Body of pancreas (tissue), 4 donors: Measurements from ENCODE around the gene NBPF1.
"Not testable (repeated sequence)": the region's sequence is repeated elsewhere in the genome, so short reads cannot be mapped to it uniquely, and the experiment has no call there.

Source experiments
- CTCF ChIP-seq, 7 experiments: fragments of 450-650 bp in 4 of 7; fragments of 200-600 bp in 3 of 7; sonication (generic) in 3 of 7; IDR thresholded peaks; one replicate each; pipeline ENCODE4 v1.5.1; 2016 to 2019; ENCODE audit warnings: antibody characterized with exemption in 7 of 7
- POLR2A ChIP-seq, 3 donors: fragments of 450-650 bp; IDR thresholded peaks; one replicate each; pipeline ENCODE4 v1.6.1; 2016; ENCODE audit warnings: antibody characterized with exemption in 3 of 3, mild to moderate bottlenecking in 2 of 3

- not testable (repeated sequence) for TF ChIP-seq POLR2A, CTCF (IDR thresholded peaks at IDR 0.05)
Observed at GRCh38 chr1:16656981-16657683, 43.8 kb upstream of the NBPF1 start.
